HS-27A (cell line): Measurements from ENCODE around the gene TOPAZ1.

ENCODE experiments used
- DNase-seq: peaks from one replicate; pipeline ENCODE4 v3.0.0-alpha.2; 2012; ENCODE audit warnings: low read depth, missing footprints

The TOPAZ1 gene

DNA sequence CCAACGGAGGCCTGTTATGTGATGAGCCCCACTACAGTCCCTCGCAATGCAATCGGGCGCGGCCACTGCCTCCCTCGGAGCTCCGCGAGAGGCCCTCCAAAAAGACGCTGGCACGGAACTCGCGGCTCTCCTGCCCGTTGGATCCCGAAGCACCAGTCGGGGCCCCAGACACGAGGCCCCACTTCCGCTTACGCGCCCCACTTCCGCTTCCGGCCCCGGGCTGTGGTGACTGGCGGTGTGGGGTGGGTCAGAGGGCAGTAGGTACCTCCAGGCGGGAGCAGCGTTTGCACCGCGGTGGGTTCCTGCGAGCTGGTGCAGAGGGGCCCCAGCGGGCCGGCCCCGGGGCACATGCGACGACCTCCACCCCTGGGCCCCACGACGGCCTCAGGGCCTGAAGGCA is at the start of gene TOPAZ1:
TSS of gene TOPAZ1 (plus strand) at position 181 of the 400 bp plus-strand sequence. CDS start at position 349, 168 bp downstream.
- no peak for DNase-seq

DNA sequence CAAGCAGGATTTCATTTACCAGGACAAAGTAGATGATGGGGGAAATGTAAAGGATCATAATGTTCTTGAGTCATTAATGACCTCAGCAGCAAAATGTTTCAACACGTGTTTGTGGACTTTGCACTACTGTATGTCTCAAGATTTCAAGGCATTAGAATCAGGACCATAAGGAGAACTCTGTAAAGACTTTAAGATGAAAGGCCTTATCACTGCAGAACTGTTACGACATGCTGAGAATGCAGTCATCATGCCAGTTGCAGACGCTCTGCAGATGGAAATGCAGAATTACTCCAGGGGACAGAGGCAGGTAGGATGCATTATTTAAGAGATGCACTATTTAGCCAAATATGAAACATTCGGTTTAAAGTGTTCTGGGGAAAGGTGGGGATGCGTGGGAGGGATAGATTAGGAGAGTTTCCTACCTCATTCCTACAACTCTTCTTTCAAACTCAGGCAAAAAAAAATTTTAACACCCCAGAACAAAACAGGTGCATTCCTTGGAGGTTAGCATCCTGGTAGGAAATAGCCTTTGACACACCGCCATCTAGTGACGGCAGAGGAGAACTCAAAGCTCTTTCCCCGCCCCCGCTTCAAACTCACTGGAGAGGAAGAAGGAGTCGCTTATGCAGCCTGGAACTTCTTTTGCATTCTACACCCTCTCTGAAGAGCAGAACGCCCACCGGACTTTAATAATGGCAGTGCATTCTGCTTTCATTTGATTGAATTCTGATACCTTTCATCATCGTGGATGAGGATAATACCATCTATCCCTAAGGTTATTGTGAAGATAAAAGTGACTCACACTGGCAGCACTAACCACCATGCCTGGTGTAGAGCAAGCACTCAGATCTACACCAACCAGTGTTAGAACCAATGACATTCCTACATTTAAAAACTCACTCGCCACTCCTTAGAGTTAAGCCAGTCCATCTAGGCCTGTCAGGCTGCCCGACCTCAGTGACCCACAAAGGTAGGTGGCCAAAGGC is 43.1 kb upstream of the TOPAZ1 start:
- peak; percentile 58 for DNase-seq

DNA sequence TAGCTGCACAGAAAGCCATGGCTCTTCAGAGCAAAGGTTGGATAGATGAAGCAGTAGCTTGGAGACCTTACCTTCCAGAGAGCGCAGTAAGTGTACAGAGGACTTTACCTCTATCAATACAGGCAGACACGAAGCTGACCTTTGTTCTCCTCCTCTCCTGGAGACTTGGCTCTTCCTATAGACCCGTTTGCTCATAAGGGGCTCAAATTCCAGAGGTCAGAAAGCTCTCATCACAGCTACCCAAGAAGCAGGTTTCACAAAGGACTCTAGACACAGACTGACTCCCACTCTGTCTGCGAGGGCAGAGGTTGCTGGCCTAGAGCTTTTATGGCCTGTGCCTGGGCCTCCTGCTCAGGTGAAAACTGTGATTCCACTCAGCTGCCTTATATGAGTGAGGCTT is 35.4 kb upstream of the TOPAZ1 start:
- DNase-seq: no peak

DNA sequence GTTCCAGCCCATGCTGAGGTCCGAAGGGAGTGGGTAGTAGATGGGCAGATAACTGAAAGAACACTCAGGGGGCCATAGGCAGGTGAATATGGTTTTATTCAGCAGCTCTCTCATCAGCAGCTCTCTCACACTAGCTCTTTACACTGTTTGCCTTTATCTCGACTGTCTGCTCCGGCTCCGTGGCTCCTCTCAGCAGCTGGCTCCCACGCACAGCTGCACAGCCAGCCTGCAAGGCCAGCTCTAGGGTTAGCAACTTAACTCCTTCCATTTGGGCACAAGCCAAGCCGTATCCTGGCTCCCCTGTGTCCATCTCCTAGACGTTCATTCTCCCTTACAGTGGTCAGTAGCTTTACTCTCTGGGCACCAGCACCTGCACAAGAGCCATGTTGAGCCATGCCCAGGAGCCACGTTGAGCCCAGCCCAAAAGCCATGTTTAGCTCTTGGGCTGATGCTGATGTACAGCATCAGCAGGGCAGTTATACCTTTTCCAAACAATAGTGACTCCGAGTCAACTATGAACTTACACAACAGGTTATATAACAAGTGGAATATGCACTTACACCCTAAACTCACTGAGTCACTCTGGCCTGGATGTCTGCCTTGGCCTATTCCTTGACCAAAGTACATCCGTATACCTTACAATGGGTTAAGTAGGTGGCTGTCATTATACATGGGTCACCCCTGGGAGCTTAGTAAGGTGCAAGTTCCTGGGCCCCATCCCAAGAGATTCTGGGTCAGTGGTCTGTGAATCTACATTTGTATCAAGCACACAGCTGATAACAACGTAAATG is 34.6 kb upstream of the TOPAZ1 start:
- DNase-seq: no peak

DNA sequence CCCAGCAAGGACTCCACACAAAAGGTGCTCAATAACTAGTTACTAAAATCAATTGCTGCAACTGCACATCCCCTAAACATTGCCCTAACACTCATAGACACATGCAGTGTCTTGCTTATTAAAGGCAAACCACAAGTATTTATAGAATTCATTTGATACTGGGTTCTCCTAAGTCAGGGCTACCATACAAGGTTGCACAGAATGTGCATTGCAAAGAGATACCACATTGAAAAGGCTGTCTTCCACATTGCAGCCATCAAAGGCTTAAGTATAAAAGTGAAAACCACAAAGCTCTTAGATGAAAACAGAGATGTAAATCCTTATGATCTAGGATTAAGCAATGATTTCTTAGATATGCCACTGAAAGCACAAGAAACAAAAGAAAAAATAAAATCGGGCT is 33.6 kb upstream of the TOPAZ1 start:
- DNase-seq: no peak

DNA sequence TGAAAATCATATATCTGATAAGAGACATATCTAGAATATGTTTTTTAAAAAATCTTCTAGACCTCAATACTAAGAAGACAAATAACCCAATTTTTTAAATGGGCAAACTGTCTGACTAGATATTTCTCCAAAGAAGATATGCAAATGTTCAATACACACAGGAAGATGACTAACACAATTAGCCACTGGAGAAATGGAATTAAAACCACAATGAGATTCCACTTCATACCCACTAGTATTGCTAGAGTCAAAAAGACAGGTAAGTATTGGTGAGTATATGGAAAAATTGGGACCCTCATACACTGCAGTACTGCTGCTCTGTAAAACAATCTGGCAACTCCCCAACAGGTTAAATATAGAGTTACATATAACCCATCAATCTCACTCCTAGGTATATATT is 33.1 kb upstream of the TOPAZ1 start:
- DNase-seq: no peak

DNA sequence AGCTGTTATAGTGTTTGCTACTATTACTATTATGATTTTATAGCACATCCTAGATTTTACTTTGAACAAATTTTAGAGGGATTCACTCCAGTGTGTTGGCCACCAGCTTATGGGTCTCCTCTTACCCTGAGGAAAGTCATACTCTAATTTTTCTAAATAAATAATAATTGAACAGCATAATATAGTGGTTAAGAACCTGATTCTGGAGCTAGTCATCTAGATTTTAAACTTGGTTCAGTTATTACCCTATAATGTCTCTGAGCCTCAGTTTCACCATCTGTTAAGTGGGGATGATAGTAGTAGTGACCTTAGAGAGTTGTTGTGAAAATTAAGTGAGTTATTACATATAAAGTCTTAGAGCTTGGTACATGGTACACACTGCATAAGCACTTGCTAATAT is 30.7 kb upstream of the TOPAZ1 start:
- no peak for DNase-seq

DNA sequence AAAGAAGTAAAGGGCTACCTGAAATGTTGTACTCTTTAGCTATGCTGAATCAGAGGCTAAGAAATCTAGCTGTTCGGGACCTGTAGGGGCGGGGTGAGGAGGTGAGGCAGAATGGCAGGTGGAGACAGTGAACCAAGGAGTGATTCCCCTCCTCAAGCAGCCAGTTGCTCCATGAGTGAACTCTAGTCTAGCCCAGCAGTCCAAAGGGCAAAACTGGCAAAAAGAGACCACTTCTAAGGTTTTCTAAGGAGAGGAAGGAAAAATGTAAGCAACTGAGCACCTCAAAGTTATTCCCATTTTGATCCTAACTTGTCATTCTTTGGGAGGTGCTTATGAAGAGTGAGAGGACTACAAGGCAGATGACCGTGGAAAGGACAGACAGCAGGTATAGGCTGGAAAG is 19.3 kb upstream of the TOPAZ1 start:
- no peak for DNase-seq

DNA sequence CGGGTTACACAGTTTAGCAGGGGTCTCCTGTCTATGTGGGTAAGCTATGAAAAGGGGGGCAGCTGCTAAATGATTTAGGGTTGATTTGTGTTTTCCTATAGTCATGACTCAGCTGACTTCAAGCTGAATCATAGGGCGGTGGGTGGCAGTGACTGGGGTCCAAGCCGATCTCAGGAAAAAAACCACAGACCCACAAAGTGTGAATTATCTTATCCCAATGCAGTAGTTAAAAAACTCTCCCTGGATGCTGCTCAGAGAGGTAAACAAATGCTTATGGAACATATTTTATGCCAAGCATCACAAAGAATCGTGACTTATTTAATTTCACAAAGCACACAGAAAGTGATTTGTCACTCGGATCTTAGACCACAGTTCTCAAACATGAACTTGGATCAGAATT is 18.4 kb upstream of the TOPAZ1 start:
- no peak for DNase-seq

DNA sequence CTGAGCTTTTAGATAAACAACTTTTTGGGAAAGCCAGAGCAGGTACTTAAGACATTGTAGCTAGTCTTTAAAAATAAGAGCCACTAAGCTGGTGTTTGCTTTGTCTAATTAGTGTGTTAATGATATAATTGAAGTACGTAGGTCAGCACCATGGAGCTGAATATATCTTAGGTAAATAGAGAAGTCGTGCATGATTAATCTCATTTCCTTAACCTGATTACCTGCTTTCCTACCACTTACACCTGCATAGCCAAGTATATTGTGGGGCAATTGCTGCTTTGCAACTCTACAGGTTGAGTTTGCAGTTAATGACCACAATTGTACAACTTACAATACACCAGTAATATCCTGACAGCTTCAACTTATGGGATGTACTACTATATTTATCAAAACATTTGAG is 17.6 kb upstream of the TOPAZ1 start:
- no peak for DNase-seq

DNA sequence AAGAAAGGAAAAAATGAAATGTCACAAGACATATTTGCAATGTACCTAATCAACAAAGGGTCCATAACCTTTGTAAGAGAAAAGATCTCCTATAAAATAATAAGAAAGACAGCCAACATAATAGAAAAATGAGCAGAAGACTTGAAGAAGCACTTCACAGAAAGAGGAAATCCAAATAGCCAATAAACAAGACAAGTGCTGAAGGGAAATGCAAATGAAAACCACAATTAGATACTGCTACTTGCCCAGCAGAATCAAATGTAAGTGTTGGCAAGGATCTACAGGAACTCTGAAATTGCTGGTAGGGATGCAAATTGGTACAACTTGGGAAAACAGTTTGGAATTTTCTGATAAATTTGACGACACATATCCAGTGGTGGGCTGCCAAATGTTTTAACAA is 15.1 kb upstream of the TOPAZ1 start:
- no peak for DNase-seq

DNA sequence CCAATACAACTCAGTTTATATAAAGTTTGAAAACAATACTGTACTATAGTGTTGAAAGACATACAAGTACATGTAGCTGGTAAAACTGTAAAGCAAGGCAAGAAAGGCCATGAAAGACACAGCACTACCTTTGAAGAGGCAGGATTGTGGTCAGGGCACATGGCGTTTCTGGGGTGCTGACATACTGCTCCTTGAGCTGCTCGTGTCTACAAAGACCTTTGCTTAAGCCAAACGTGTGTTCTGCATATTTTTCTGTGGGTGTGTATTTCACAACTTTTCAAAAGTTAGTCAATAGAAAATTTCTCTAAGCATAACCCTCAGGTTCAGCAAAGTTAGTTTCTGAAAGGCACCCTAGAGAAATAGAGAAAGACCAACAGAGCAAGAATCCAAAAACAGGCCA is 14.1 kb upstream of the TOPAZ1 start:
- DNase-seq: no peak

DNA sequence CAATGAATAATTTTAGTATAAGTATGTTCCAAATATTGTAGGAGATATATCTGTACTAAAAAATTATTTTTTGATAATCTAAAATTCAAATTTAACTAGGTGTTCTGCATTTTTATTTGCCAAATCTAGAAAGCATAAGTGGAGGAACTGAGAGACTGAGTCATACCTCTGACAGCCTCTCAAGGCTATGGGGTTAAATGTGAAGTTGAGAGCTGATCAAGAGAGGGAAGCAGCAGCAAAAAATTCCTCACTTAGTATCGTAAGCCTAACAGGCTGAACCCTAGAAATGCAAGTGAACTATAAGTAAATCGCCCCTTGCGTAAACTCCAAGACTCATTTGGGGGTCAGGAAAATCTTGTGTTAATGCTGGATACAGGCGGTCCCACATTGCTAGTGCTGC is 12.8 kb upstream of the TOPAZ1 start:
- DNase-seq: no peak

DNA sequence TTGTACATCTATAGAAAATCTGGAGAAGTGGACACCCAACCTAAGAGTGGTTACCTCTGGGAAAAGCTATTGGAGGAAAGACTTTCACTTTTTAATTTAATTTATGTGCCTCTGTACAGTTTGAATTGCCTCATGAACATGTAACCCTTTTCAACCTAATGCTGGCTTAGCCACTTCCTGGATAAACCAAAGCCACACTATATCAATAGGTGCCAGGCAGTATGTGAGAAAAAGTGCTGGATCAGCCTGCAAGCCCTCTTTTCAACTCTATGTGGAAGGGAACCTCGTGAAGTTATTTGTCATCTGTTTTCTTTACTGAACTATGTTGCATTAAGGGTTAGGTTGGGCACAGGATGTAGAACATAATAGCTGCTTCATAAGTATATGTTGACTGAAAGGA is 9.3 kb upstream of the TOPAZ1 start:
- DNase-seq: no peak

DNA sequence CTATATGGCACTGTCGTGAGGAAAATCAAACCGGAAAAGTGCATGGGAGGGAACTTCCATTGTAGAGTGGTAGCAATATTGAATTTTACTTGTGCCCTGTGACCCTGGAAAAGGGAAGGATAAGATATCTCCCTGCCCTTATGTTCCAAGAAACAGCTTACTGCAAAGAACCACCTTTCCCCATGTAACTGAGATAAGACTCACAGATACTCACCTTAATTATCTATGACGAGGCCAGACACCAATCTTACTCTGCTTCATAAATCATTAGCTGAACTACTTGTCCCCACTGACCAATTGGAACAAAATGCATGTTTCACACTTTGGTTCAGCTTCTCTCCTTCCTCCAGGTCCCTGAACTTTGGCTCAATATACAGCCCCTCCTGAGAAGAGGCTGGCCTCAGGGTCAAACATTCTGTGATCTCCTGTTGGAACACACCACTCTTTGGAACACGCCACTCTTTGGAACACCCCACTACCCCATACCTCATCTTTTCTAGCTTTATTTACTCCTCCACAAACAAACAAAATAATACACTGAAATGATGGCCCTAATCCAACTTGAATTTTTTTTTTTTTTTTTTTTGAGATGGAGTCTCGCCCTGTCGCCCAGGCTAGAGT is 6.9 kb upstream of the TOPAZ1 start:
- DNase-seq: no peak

DNA sequence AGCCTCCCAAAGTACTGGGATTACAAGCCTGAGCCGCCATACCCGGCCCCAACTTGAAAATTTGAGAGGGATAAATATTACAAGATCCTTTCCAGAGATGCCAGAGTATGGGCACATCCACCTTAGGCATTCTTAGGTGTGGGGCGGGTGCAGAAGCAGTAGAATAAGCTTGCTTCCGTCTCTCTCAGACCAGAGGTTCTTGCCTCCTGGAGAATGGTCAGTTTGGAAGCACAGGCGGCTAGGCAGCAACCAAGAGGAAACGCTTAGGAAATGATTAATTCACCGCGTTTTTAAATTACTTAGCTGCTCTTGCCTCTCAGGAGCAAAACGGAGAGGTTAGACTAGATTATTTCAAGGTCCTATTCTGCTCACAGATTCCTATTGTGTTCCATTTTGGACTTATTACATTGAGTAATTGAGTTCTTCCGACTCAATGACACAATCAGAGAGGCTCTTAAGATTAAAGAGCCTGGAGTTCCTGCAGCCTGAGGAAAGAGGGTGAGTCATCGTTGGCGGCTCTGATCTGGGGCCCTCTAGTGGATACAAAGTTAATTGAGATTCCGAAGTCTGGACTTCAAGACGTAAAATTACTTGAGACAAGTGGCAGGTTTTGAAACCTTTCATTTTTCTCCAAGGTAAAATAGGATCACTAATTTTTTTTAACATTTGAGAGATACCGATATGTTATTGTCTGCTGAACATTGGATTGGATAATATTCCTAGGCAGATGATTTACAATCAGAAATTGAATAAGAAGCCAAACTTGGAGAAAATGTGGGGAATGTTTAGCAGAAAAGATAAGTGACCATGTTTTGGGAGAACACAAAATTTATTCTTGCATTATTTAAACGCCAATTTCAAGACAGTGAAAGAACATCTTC is 5.8 kb upstream of the TOPAZ1 start:
- DNase-seq: peak; percentile 73

DNA sequence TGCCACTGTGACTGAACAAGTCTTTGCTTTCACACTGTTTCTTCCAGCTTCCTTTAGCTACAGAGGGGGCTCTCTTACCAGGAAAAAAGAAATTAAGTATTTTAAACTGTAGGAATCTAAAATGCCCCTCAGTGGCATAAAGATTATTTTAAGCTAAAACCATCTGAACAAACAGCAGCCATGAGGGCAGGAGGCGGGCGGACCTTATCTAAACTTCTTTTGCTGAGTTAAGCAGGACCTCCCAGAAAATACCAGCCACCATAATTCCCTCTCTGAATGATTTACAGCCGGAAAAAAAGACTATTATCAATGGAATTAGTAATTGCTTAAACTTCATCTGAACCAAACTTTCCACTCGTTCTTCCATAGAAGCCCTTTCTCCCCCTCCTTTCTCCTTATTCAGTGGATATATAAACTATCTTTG is 5.2 kb upstream of the TOPAZ1 start:
- no peak for DNase-seq

DNA sequence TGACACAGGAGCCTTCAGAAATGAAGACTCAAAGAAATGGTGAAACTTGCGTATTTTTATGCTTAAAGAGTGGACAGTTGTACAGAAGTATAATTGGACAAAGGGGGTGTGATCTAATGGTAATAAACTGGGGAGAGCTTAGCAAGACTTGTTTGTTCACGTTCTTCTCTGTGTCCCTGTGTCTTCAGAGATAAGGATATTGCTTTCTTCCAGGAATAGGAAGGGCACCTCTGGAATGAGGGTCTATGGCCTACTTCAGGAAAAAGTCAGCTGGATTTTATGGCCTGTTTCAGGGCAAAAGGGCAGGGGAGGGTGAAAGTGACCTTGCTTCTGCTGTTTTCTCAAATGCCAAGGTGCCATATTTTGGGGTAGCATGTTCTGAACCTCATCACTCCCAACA is 4.5 kb upstream of the TOPAZ1 start:
- DNase-seq: no peak

DNA sequence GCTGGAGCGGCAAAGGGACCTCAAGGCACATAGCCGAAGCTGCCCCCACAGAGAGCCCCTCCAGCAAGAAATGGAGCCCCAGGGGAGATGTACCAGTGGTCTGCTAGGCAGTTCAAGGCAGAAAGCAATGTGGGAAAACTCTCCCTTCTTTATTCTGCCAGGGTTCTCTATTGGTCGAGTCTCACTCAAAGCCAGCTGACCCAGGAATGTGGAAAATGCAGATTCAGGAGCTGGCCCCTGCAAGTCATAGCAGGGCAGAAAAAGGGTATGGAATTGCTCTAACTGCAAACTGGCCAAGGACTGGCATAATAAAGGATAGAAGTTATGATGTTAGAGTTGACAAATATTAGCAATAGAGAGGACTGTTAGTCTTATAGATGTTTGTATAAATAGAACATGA is 4.0 kb upstream of the TOPAZ1 start:
- DNase-seq: no peak

DNA sequence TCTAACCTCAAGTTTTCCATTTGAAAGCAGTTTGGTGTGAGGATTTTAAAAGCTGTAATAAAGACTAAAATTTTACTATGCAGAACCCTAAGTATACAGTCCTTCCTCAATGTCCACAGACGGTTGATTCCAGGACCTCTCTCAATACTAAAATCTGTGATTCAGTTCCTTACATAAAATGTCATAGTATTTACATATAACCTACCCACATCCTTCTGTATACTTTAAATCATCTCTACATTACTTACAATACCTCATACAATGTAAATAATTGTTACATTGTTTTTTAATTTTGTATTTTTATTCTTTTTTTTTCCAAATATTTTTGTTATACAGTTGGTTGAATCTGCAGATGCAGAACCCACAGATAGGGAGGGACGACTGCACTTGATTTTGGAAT is 2.8 kb upstream of the TOPAZ1 start:
- no peak for DNase-seq

DNA sequence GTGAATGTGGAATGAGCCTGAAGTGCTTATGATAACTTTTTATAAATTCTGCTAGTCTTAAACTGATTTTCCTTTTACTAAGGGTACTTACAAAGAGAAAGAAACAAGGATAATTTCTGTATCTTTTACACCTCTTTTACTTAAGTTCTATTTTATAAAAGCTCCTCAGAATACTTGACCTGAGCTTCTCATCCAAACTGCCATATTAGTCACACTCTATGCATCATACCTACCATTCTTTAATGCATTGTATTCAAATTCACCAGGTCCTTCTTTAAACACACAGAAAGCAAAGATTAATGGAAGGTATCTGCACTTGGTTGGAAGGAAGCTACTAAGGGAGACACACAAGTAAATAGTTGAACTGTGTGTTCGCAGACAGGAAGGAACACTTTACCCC is 1.6 kb upstream of the TOPAZ1 start:
- DNase-seq: no peak

DNA sequence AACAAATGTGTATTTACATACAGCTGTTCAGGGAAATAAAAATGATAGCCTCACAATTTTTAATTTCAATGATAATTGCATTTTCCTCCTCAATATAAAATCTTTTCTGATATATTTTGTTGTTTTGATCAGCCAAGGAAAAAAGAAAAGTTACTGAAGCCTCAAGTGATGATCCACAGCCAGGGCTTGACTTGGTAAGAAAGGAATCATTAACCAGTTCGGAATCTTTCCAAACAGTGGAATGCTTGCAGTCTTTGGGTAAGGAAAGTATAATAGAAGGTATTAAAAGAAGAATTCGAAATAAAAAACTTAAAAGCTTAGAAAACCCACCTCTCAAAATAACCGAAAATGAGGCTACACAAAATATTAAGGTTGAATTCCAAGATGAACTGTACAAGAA is 1.0 kb downstream of the TOPAZ1 start:
- DNase-seq: no peak
